ENCODE measurements around the gene RNF144B.

- no peak for TF ChIP-seq CEBPB (IDR thresholded peaks at IDR 0.05; ENCODE audit: low read depth, low read length)
- TF ChIP-seq POLR2A (IDR thresholded peaks at IDR 0.05; ENCODE audit: control extremely low read depth in 1 of 2, low read depth in 2 of 2, low read length in 2 of 2), result no peak
- no peak for TF ChIP-seq RAD21 (IDR thresholded peaks at IDR 0.05 in 1 of 2, conservative IDR thresholded peaks at IDR 0.05 in 1 of 2; ENCODE audit: low read depth in 2 of 2, low read length in 2 of 2)
- no peak for TF ChIP-seq EZH2 (IDR thresholded peaks at IDR 0.05; ENCODE audit: low read depth, low read length, severe bottlenecking)
- TF ChIP-seq SP1 (IDR thresholded peaks at IDR 0.05; ENCODE audit: low read depth, low read length), result no peak
- TF ChIP-seq GABPA (IDR thresholded peaks at IDR 0.05; ENCODE audit: borderline replicate concordance, insufficient read depth, low read length), result no peak
- no peak for TF ChIP-seq RFX5 (IDR thresholded peaks at IDR 0.05; ENCODE audit: borderline replicate concordance, low read depth, low read length)
- no peak for TF ChIP-seq MAFK (IDR thresholded peaks at IDR 0.05; ENCODE audit: low read depth, low read length)
Measured at GRCh38 chr6:18388942-18389341, 1.8 kb downstream of the RNF144B start.

Data from H1 (cell line).